Measurements from ENCODE around the gene TMEM132E. TPM values are rescaled to one million over a fixed set of nuclear protein-coding genes. Genes with fewer than 3 reads are reported as not detected.

Gene TMEM132E
- total and polyA plus RNA-seq, 2 of the 8 experiments (the other 6 are each of a cell fraction or from before 2014, with no cell fraction given), result 0.45 to 0.60 TPM

DNA sequence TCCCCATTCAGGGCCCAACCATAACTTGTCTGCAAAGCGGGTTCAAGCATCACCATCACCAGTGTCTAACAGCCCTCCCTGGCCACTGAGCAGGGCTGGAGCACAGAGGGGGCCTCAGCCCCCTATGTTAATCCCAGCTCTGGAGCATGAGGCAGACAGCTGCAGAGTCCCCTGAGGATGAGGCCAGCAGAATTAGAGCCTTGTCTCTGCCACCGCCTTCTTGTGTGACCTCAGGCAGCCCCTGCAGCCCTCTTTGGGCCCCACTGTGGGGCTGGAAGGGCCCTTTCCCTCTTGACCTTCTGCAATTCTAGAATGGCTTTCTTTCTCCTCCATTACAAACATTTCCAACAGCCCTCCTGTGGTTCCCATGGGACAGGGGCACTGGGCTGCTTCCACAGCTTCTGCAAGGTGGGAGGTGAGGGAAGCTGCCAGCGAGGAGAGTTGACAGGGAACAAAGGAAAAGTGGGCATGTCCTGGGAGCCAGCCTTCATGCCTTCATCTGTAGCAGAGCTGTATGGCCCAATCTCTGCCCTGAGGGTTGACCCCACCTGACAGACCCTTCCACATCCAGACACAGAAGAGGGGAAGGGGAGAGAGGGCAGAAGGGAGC, 65.7 kb downstream of the TMEM132E start (continued):
- TF ChIP-seq TAF7 (optimal IDR thresholded peaks at IDR 0.05; ENCODE audit: borderline replicate concordance, low read depth, low read length) (no peak), TBP (IDR thresholded peaks at IDR 0.05; ENCODE audit: low read depth, low read length) (no peak), JUN (IDR thresholded peaks at IDR 0.05; ENCODE audit: low read depth, low read length) (no peak), MAFK (IDR thresholded peaks at IDR 0.05; ENCODE audit: low read depth, low read length) (no peak), KDM1A (IDR thresholded peaks at IDR 0.05; ENCODE audit: borderline replicate concordance, low read length) (no peak), EZH2 (IDR thresholded peaks at IDR 0.05; ENCODE audit: low read depth, low read length, severe bottlenecking) (no peak)

Data from H1 (cell line).